C4-2B (cell line): ENCODE measurements around the gene RDH8.

Experiments
- CTCF ChIP-seq: fragments of 450-650 bp; conservative IDR thresholded peaks from 2 replicates; pipeline ENCODE4 v1.5.1; 2017; ENCODE audit warnings: mild to moderate bottlenecking
- ZFX ChIP-seq: fragments of 450-650 bp; IDR thresholded peaks from 2 replicates; pipeline ENCODE4 v1.6.1; 2017

GRCh38 chr19:10007371-10008183, 5.7 kb upstream of the RDH8 start:
- TF ChIP-seq CTCF (no peak), ZFX (no peak)
